Activated T-cell treated with anti-CD3 and anti-CD28 coated beads, Interleukin-2, amount 50 U/mL, for 72 hours (primary cell): ENCODE measurements around the gene PPM1F. TPM values are rescaled to one million over a fixed set of nuclear protein-coding genes. Genes with fewer than 3 reads are reported as not detected.
"Not testable (repeated sequence)": the region's sequence is repeated elsewhere in the genome, so short reads cannot be mapped to it uniquely, and the experiment has no call there.

ENCODE experiments used
- ATAC-seq, 2 donors: fragments of 150-1000 bp; cut with Tn5 transposase; replicated peaks in 1 of 2; 2 replicates each; pipeline ENCODE4 v1.10.0; 2021; ENCODE audit warnings: moderate library complexity in 2 of 2, mild to moderate bottlenecking in 1 of 2
- DNase-seq, 2 donors: peaks; one replicate each; pipeline ENCODE4 v3.0.0; 2021 to 2022; ENCODE audit warnings: mixed read lengths in 1 of 2
- H3K27ac Mint-ChIP-seq: one replicate; pipeline ENCODE4 v1.8.0; 2022; ENCODE audit warnings: mild to moderate bottlenecking, moderate library complexity, mixed read lengths
- H3K27me3 Mint-ChIP-seq: one replicate; pipeline ENCODE4 v1.8.0; 2022; ENCODE audit warnings: low read depth, mixed read lengths
- H3K36me3 Mint-ChIP-seq, 2 donors: one replicate each; pipeline ENCODE4 v1.8.0; 2022; ENCODE audit warnings: mixed read lengths in 2 of 2, mild to moderate bottlenecking in 1 of 2; ENCODE audit not compliant: insufficient read depth in 2 of 2
- H3K4me1 Mint-ChIP-seq: one replicate; pipeline ENCODE4 v1.8.0; 2022; ENCODE audit warnings: low read depth, mixed read lengths
- H3K4me3 Mint-ChIP-seq, 2 donors: one replicate each; pipeline ENCODE4 v1.8.0; 2022; ENCODE audit warnings: mild to moderate bottlenecking in 2 of 2, mixed read lengths in 2 of 2, moderate library complexity in 2 of 2
- H3K9me3 Mint-ChIP-seq, 2 donors: one replicate each; pipeline ENCODE4 v1.8.0; 2022; ENCODE audit warnings: mixed read lengths in 2 of 2
- total RNA-seq, 2 donors: library from RNA; stranded (reverse); gene quantifications; one replicate each; pipeline ENCODE4 v1.2.3, GENCODE V29; 2022

Gene PPM1F
- total RNA-seq, 2 donors from 2014 or later = 13.0 to 21.8 TPM

DNA sequence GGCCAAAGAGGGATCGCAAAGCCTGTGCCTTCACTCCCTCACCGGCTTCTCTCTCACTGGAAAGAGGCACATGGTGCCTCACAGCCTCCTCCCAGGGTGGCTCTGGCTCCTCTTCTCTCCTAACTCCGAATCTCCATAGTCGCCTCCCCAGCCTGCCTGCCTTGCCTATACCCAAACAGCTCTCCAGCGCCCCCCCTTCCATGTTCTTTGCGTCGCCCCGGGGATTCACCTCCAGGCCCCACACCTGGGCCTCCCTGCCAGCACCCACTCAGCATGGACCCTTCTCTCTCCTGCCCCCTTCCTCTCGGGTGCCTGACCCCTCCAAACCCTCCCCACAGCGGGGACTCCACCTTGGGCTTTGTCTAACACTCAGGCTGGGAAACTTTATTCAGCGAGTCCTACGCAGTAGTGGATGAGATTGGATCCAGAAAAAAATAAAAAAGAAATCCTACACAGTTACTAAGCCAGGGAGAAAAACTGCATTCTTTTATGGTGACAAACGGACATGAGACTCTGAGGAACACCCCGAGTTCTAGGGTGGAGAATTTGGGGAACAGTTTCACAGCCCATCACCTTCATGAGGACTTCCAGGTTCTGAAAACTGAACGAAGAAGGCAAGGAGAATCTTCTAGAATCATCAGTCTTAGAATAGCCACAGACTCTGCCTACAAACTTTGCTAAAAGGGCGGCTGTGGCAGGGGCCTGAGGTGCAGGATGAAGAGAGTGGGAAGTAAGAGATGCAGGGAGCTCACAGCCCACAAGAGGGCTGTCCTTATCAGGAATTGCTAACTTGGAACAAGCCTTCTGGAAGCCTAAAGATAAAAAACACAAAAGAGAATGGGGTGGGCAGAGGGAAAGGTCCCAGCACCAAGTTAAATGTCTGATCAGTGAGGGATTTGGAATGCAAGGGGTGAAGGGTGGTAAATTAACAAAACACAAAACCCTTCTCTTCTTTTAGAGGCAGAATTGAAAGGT is 5.3 kb downstream of the PPM1F start:
- no peak for ATAC-seq
- Mint-ChIP-seq H3K36me3 (peaks cover 0 to 3% of the 10 kb centered on the region in 2 donors), H3K4me3 (no peak overlapping the region), H3K9me3 (no peaks in the 10 kb centered on the region), H3K27ac (no peak overlapping the region), H3K27me3 (no peaks in the 10 kb centered on the region), H3K4me1 (peaks cover 34% of the 10 kb centered on the region)
- no peak for DNase-seq

DNA sequence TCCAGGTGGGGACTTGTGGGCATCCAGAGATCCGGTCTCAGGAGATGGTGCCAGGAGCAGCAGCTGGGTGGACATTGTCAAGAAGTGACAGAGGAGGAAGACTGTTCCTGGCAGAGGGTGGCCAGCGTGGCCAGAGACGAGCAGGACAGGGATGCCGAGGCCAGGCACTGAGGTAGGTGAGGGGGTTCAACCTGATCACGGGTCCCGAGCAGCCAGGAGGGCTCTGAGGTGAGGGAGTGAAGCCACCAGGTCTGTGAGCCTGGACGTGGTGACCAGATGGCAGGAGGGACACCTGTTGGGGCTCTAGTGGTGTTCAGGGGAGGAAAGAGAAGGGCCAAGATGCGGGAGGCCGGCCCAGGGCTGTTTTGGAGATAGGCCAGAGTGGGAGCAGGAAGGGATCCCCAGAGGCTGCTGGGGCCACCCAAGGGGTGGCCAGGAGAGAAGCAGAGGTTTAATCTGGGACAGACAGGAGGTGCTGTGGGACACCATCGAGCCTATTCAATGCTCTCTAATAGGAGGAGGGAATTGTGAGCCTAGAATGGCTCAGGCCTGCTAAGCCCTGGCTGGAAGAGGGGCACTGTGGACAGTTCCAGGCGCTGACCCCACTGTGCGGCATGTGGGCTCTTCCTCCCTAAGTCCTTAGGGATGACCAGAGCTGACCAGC is 6.3 kb downstream of the PPM1F start:
- Mint-ChIP-seq H3K36me3 (peaks cover 0 to 3% of the 10 kb centered on the region in 2 donors), H3K9me3 (no peaks in the 10 kb centered on the region), H3K4me3 (no peak overlapping the region), H3K27me3 (no peaks in the 10 kb centered on the region), H3K4me1 (peaks cover 36% of the 10 kb centered on the region), H3K27ac (no peak overlapping the region)
- DNase-seq = no peak
- no peak for ATAC-seq

DNA sequence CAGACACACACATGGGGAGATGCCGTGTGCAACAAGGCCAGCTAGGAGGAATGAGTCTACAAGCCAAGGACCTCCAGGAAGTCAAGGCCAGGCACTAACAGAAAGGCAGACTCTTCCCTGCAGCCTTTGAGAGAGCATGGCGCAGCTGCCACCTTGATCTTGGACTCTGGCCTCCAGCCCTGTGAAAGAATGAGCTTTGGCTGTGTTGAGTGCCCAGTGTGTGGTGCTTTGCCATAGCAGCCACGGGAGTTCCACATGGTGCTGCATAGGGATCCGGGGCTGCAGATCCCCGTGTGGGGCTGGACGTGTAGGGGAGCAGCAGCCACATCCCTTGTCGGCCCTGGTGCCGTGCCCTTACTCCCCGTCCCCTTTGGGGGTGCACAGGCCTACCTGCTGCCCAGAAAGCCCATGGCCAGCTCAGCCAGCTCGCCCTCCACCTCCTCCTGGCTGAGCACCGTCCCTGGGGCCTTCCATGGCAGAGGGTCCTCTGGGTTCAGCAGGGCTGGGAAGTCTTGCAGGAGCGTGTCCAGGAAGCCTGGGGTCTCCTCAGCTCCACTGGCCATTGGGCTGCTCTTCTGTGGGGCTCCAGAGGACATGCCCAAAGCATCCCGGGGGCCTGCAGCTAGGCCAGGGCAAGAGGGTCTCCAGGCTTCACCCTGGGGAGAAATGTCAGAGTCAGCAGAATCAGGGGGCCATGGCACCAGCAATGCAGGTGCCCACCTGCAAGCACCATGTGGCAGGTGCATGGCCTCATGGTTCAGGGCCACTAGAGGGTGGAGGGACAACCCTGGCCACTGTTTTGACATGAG is 7.0 kb downstream of the PPM1F start:
- peaks cover 40% of the 10 kb centered on the region for H3K4me1 Mint-ChIP-seq
- DNase-seq (no peak), ATAC-seq (no peak)
- H3K27ac Mint-ChIP-seq = no peak overlapping the region
- no peak overlapping the region for H3K4me3 Mint-ChIP-seq
- no peaks in the 10 kb centered on the region for H3K27me3 Mint-ChIP-seq
- H3K9me3 Mint-ChIP-seq = no peaks in the 10 kb centered on the region
- H3K36me3 Mint-ChIP-seq = no peaks in the 10 kb centered on the region

DNA sequence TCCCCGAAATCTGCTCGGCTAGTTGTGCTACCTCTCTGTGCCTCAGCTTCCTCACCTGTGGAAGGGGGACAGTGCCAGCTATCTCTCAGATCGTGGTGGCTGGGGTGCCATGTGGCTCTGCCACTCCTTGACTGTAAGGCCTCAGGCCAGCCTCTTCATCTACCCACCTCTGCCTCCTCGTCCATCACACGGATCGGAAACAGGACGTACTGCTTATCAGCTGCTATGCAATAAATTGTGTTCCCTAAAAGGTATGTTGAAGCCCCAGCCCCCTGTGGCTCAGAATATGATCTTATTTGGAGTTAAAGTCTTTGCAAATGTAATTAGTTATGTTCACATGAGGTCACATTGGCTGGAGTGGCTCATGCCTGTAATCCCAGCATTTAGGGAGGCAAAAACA is 7.8 kb downstream of the PPM1F start:
- DNase-seq (no peak), ATAC-seq (no peak)
- Mint-ChIP-seq H3K9me3 (no peaks in the 10 kb centered on the region), H3K27me3 (no peaks in the 10 kb centered on the region), H3K27ac (no peak overlapping the region), H3K4me3 (no peak overlapping the region), H3K4me1 (peaks cover 40% of the 10 kb centered on the region), H3K36me3 (no peaks in the 10 kb centered on the region)

DNA sequence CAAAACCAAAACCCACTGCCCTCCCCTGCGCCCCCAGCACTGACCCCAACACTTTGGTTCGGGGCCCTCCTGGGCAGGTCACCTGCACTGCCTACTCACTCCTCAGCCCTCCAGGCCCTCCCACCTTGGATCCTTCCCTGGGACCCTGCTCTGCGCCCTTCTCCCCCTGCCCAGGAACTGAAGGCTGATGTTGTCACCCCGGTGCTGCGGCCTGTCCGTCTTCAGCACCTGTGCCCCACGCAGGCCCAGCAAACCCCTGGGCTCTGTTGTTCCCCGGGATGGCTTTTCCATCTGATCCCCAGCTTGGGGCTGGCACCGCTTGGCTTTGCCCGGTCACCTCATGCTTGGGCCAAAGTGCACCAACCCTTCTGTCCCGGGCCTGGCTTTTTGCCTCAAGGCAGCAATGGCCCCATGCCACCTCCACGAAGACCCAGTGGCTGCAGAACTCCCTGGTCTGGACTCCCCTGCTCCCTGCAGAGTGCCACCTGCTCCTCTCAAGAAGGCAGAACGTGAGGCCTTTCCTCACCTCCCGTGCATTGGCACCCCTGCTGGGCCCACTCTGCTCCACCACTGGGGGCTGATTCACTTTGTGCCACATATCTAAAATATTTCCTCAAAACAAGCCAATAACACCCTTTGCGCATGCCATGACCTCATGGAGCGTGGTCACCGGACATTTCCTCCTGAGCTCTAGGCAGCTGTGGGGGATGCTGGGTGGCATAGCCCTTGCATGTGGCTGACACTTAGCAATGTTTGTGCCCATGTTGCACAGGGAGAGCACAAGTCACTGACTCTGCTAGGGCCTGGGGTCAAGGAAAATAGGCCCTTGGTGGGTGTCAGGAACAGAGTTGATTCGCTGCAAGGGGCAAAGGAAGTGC is 8.8 kb downstream of the PPM1F start:
- Mint-ChIP-seq H3K4me3 (no peak overlapping the region), H3K27ac (no peak overlapping the region), H3K27me3 (no peaks in the 10 kb centered on the region), H3K9me3 (no peaks in the 10 kb centered on the region), H3K4me1 (peaks cover 42% of the 10 kb centered on the region), H3K36me3 (no peaks in the 10 kb centered on the region)
- DNase-seq = no peak
- ATAC-seq = no peak

DNA sequence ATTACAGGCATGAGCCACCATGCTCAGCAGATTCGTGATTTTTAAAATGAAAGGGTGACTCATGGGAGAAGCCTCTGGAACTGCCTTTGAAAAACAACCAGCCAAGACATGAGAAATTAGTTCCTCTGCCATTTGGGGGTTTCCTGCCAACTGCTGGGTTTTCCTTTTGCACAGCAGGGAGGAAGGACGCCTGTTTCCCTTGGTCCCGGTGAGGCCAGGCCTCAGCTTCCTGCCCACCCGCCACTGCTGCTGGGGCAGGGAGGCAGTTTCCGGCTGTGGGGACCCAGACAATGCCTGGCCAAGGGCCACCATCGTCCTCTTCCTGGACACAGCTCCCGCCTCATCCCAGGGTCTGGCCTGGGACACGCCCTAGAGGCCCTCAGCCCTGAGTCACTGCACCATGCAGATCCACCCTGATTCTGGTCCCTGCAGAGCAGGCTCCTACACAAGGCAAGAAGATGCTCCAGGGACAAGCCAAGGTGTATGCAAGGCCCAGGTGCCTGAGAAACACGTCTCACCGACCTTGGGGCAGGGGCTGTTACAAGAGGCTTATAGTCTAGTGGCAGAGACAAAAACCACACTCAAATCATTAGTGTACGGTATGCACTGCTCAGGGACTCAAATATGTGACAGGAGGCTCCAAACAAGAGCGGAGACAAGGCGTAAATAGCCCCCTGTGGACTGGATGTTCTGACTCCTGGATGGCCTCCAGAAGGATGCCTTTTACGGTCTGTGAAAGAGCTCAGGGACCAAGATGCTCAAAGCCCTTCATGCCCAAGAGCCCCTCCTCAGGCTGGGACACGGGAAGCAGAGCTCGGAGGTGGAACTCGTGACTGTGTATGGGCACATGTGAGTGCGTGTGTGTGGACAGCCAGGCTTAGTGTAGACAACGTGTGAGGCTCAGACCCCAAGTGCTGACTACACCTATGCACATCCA is 10.0 kb downstream of the PPM1F start:
- ATAC-seq (peak; percentile 4 to 10), DNase-seq (peak; percentile 19)
- H3K9me3 Mint-ChIP-seq = no peaks in the 10 kb centered on the region
- peaks cover 47% of the 10 kb centered on the region for H3K4me1 Mint-ChIP-seq
- H3K36me3 Mint-ChIP-seq = no peaks in the 10 kb centered on the region
- peak overlapping the region; percentile 13 to 20 for H3K4me3 Mint-ChIP-seq
- peak overlapping the region; percentile 43 for H3K27ac Mint-ChIP-seq
- no peaks in the 10 kb centered on the region for H3K27me3 Mint-ChIP-seq

DNA sequence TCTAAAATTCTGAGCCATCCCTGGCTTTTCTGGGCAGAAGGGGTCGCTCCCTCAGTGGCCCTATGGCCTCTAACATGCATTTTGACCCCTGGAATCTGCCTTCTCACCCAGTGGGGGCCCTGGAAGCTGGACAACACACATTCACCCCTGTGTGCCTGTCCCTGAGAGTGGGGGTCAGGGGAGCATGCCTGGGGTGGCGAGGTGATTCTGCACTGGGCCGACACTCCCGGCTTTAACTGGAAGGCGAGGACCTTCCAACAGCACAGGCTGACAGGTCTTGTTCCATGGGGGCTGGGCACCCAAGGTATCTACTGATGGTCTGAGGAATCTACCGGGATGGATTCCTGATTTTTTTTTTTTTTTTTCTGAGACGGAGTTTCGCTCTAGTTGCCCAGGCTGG is 10.7 kb downstream of the PPM1F start:
- H3K4me3 Mint-ChIP-seq = peak overlapping the region in 1 of 2 donors; percentile 20
- no peaks in the 10 kb centered on the region for H3K27me3 Mint-ChIP-seq
- H3K4me1 Mint-ChIP-seq = peaks cover 42% of the 10 kb centered on the region
- H3K36me3 Mint-ChIP-seq = no peaks in the 10 kb centered on the region
- ATAC-seq (no peak), DNase-seq (no peak)
- H3K9me3 Mint-ChIP-seq = no peaks in the 10 kb centered on the region
- H3K27ac Mint-ChIP-seq = no peak overlapping the region

DNA sequence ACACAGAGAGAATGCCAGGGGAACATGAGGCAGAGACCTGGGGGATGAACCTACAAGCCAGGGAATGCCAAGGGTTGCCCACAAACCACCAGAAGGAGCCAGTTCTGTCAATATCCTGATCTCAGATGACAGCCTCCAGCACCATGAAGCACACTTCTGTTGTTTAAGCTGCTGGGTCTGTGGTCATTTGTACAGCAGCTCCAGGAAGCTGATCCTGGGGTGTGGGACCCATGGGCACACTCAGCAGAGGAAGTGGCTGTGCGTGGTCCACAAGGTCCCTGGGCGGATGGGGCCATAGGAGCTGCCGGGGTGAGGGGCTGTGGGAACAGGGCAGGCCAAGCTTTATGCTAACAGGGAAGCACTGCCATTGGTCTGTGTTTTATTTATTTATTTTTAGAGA is 12.1 kb downstream of the PPM1F start:
- no peak overlapping the region for H3K4me3 Mint-ChIP-seq

DNA sequence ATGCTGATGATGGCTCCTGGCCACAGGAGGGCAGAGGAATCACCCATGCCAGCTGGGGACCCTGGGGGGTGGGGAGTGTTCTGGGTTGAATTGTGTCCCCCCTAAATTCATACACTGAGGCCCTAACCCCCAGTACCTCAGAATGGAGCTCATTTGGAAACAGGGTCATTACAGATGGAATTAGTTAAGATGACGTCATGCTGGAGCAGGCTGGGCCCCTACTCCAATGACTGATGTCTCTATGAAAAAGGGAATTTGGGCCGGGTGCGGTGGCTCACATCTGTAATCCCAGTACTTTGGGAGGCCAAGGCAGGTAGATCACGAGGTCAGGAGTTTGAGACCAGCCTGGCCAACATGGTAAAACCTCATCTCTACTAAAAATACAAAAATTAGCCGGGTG is 12.7 kb downstream of the PPM1F start:
- not testable (repeated sequence) for H3K27ac Mint-ChIP-seq, H3K4me3 Mint-ChIP-seq, H3K36me3 Mint-ChIP-seq, H3K27me3 Mint-ChIP-seq, ATAC-seq, DNase-seq, H3K9me3 Mint-ChIP-seq
- peaks cover 42% of the 10 kb centered on the region for H3K4me1 Mint-ChIP-seq

More for the DNA sequence above, 12.1 kb downstream of the PPM1F start:
- Mint-ChIP-seq H3K36me3 (peaks cover 0 to 3% of the 10 kb centered on the region in 2 donors), H3K9me3 (no peaks in the 10 kb centered on the region), H3K27ac (no peak overlapping the region), H3K27me3 (no peaks in the 10 kb centered on the region), H3K4me1 (peaks cover 42% of the 10 kb centered on the region)
- DNase-seq (no peak), ATAC-seq (no peak)

DNA sequence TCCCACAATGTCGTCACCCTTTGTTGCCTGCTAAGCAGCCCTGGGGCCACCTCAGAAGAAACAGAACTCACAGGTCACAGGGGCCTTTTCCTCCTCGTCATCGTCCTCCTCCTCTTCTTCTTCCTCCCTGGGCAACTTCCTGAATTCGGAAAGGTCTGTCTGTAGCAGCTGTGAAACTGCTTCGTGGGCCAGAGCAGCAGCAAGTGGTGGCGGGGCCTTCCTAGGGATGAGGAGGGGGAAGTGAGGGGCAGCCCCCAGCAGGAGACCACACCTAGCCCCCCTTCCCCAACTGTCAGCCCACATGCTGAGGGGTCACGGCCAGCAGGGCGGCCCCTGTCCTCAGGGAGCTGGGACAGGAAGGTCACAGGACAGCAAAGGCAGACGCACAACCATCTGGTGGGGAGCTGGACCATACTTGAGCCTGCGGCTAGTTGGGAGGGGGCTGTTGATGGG is 13.2 kb downstream of the PPM1F start:
- ATAC-seq = no peak
- no peaks in the 10 kb centered on the region for H3K27me3 Mint-ChIP-seq
- no peak for DNase-seq
- H3K4me3 Mint-ChIP-seq = peak overlapping the region; percentile 5 to 89
- H3K27ac Mint-ChIP-seq = no peak overlapping the region
- H3K9me3 Mint-ChIP-seq = no peaks in the 10 kb centered on the region
- peaks cover 42% of the 10 kb centered on the region for H3K4me1 Mint-ChIP-seq
- H3K36me3 Mint-ChIP-seq = peaks cover 0 to 5% of the 10 kb centered on the region in 2 donors

DNA sequence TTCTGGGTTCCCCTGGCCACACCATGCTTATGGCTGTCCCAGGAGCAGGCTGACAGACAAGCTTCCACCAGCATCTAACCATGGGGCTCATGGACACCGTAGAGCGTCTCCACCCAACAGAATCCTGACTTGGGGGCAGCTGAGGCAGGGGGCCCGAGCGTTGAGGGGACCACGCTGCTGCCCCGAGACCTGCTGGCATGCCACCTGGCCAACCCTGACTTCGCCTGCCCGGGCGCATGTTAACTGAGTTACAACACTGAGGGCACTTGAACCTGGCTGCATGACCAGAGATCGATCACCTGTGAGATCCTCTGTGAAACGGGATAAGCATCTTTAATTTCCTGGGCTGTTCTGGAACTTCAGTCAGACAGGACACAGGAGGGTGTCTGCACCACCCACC is 13.7 kb downstream of the PPM1F start:
- Mint-ChIP-seq H3K27me3 (no peaks in the 10 kb centered on the region), H3K4me3 (peak overlapping the region; percentile 89), H3K36me3 (peaks cover 0 to 5% of the 10 kb centered on the region in 2 donors), H3K27ac (no peak overlapping the region), H3K9me3 (no peaks in the 10 kb centered on the region), H3K4me1 (peaks cover 42% of the 10 kb centered on the region)
- no peak for DNase-seq
- no peak for ATAC-seq
